Mucosa of rectum (tissue), 2 donors: Measurements from ENCODE around the gene KDM7A.

ENCODE experiments used
- H3K27ac ChIP-seq, 2 donors: one replicate each; pipeline ENCODE4 v1.7.0; 2013; ENCODE audit warnings: inconsistent platforms in 2 of 2, low read depth in 2 of 2, low read length in 2 of 2
- H3K27me3 ChIP-seq, 2 donors: one replicate each; pipeline ENCODE4 v1.7.0; 2013; ENCODE audit warnings: low read length in 2 of 2; ENCODE audit not compliant: control insufficient read depth in 2 of 2, insufficient read depth in 2 of 2
- H3K36me3 ChIP-seq, 2 donors: one replicate each; pipeline ENCODE4 v1.7.0; 2013; ENCODE audit warnings: low read length in 2 of 2; ENCODE audit not compliant: control insufficient read depth in 2 of 2, insufficient read depth in 2 of 2
- H3K4me1 ChIP-seq, 2 donors: one replicate each; pipeline ENCODE4 v1.7.0; 2013; ENCODE audit warnings: low read length in 2 of 2, mild to moderate bottlenecking in 1 of 2; ENCODE audit not compliant: control insufficient read depth in 2 of 2, insufficient read depth in 2 of 2
- H3K4me3 ChIP-seq, 2 donors: one replicate each; pipeline ENCODE4 v1.7.0; 2013; ENCODE audit warnings: low read length in 2 of 2
- H3K9ac ChIP-seq, 2 donors: one replicate each; pipeline ENCODE4 v1.7.0; 2013; ENCODE audit warnings: low read length in 2 of 2, low read depth in 1 of 2, mild to moderate bottlenecking in 1 of 2
- H3K9me3 ChIP-seq, 2 donors: one replicate each; pipeline ENCODE4 v1.7.0; 2013; ENCODE audit warnings: low read length in 2 of 2; ENCODE audit not compliant: control insufficient read depth in 2 of 2
- donor health status: healthy.
- donor health status: Normal muscosa, but diverticular disease.

The KDM7A gene

GRCh38 chr7:140039066-140039465, 137.7 kb downstream of the KDM7A start:
- Histone ChIP-seq H3K27me3 (no peaks in the 10 kb centered on the region), H3K4me3 (no peak overlapping the region), H3K4me1 (no peaks in the 10 kb centered on the region), H3K9me3 (no peaks in the 10 kb centered on the region), H3K9ac (no peak overlapping the region), H3K36me3 (peaks cover 33 to 56% of the 10 kb centered on the region in 2 donors), H3K27ac (no peak overlapping the region)

DNA sequence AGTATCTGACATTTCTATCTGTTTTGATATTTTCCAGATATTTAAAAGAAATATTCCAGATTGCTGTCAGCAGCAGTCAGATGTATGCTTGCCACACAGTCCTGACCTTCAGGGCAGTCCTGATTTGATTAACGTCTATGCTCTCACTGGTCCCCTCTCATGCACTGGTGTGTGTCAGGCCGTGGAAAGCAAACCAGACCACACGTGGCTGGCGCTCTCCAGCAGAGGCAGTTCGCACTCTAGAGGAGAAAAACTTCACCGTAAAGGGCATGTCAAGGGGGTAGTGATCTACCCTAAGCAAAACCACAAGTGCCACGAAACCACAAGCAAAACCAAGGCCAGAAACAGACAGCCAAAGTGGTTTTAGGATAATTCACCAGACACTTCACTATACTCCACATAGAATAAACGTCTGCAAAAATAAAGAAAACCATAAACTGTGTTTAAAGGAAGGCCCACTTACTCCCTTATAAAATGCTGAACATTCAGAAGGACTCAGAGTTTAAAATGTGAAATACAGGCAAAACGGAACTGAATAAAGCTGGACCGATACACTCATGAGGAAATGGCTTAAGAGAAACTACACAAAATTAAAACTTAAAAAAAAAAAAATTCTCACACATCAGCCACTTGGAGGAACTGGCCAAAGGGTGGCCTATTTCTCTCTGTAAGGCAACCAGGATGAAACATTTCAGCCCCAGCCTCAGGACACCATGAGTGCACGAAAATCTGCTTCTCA, 140.4 kb downstream of the KDM7A start:
- no peaks in the 10 kb centered on the region for H3K4me1 ChIP-seq
- H3K9ac ChIP-seq: no peak overlapping the region
- no peaks in the 10 kb centered on the region for H3K27me3 ChIP-seq
- H3K4me3 ChIP-seq: no peak overlapping the region
- peaks cover 41 to 57% of the 10 kb centered on the region in 2 donors for H3K36me3 ChIP-seq
- H3K9me3 ChIP-seq: no peaks in the 10 kb centered on the region
- H3K27ac ChIP-seq: no peak overlapping the region

- Histone ChIP-seq H3K4me1 (no peaks in the 10 kb centered on the region), H3K27ac (no peak overlapping the region), H3K36me3 (peaks cover 35 to 52% of the 10 kb centered on the region in 2 donors)
Measured at GRCh38 chr7:140035400-140036223, 141.2 kb downstream of the KDM7A start.

More at GRCh38 chr7:140035400-140036223, 141.2 kb downstream of the KDM7A start:
- Histone ChIP-seq H3K9me3 (no peaks in the 10 kb centered on the region), H3K9ac (no peak overlapping the region), H3K27me3 (no peaks in the 10 kb centered on the region), H3K4me3 (no peak overlapping the region)
